Inferior parietal cortex (tissue), 1 donor: ENCODE measurements around the gene KCNMA1.
A peak's percentile ranks its signal among the peaks of the same experiment; 100 is the strongest.

Experiments
- DNase-seq: peaks from one replicate; pipeline ENCODE4 v3.0.0-alpha.2; 2016; ENCODE audit errors: extremely low spot score

The KCNMA1 gene

GRCh38 chr10:77455561-77455960 lies 182.0 kb downstream of the KCNMA1 start:
- DNase-seq = no peak

DNA sequence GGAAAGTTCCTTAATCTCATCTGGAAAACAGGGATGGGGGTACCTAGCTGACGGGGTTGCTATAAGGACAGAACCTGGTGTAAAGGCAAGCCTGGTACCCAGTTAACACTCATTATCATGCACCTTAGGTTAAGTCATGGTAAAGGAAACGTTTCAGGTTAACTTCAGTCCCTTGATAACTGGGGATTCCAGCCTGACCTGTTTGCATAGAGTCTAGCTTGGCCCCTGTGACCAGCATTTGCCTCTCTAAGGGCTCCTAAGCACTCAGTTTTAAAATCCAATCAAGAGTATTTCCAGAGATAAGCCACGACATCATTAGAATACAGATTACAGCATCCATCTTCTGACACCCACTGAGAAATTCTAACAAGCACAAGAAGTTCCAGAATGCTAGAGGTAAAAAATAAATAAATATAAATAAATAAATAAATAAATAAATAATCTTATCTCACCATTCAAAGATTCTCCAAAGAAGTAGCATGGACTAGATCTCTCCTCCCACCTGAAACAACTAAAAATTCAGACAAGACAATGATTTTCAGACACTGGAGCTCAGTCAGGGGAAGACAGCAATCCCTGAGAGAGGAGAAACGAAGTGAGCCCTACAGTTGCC lies 184.6 kb downstream of the KCNMA1 start:
- DNase-seq = no peak

GRCh38 chr10:77451886-77452285 lies 185.7 kb downstream of the KCNMA1 start:
- DNase-seq = no peak

DNA sequence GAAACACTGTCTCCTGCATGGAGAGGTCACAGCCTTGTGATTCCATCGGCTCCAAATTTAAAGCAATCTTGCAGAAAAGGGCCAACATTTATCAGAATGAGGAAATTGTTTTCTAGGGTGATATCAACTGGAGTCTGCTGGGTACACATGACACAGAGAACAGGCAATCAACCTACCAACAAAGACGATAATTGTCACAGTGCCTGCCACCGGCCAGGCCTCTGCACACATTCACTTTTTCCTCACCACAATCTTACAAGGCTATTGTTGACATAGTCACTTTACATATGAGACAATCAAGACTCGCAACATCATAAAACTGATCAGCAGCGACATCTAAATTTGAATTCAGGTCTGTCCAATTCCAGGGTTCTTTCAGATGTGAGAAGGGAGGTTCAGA lies 189.4 kb downstream of the KCNMA1 start:
- DNase-seq = peak; percentile 23

DNA sequence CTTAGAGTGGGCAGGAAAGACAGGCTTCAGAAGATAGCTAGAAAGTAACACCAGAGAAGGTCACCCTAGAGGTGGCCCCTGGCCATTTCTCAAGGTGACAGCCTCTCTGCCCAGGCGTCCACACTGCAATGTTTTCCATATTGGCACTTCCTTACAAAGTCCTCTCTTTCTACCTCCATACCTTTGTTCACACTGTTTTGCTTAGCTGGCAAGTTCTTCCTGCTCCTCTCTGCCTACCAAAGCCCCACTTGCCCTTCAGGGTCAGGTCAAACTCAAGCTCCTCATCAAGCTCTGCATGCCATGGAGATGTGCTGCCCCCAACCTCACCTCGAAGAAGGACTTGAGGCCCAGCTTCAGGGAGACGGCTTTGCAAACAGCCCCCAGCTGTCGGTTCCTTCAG lies 190.9 kb downstream of the KCNMA1 start:
- DNase-seq = no peak

GRCh38 chr10:77445547-77445946 lies 192.1 kb downstream of the KCNMA1 start:
- DNase-seq = no peak

DNA sequence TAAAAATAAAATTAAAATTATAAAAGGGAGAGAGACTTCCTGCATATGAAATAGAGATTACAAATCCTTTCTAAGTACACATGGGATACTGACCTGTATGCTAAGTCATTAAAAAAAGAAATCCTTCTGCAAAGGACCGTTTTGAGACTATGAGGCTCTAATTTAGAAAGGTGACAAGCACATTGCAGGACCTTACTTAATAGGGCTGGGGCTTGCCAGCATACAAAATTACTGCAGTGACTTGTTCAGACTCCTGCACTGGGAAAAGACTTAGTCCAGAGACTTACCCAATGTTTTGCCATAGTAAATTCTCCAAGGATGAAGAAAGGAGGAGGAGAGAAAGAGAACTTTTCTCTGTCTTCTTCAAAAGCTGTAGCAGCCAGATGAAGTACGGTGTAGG lies 193.6 kb downstream of the KCNMA1 start:
- no peak for DNase-seq

DNA sequence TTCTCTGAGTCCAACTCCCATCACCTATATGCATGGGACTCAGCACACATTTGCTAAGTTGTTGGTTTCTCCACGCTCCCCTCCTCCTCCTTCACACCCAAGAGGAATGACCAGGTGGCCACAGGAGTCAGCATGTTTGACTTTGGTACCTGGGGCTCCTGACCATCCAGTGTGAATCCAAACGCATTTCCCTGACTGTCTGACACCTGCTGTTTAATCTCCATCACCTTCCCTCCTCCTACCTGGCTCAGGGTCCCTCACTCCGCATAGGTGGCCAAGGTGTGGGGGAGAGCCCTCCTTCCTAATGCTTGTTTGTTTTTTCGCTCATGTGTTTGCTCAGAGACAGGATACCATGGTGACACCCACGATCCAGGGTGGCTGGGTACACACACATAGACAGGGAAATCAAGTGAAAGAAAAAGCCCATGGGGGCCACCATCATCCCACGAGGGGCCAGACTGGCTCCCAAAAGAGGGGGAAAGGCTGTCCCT lies 194.9 kb downstream of the KCNMA1 start:
- no peak for DNase-seq

DNA sequence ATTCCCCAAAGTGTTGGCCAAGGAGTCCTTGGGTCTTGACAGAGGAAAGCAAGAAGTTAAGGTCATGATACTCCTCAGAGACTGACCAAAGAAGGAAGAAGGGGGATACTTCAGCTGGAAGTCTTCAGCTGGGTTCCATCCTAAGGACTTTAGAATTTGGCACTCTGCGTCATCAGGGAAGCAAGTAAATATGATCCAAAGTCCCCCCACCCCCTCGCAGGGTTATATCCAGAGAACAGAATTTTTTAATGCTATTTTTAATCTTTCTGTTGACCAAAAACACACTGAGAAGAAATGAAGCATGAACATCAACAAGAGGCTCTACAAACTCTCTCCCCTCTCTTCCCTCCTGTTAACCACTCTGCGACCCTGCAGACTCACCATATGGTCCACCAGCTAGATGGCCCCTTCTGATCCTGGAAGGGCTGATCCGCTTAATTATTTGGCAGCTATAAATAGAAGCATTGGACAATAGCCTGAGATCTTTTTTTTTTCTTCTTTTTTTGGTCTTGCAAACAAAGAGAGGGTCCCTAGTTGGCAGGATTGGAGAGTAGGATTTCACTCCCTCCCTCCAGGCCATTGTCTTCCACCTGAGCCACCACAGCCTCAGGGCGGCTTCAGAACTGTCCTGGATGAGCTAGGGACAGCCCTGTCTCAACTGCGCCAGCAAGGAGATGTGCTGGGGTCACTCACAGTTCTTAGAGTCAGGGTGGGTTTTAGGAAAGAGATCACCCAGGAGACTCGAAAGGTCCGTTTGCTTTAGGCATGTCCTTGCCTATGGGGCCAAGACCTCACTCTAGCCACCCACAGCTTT lies 196.0 kb downstream of the KCNMA1 start:
- DNase-seq = no peak

DNA sequence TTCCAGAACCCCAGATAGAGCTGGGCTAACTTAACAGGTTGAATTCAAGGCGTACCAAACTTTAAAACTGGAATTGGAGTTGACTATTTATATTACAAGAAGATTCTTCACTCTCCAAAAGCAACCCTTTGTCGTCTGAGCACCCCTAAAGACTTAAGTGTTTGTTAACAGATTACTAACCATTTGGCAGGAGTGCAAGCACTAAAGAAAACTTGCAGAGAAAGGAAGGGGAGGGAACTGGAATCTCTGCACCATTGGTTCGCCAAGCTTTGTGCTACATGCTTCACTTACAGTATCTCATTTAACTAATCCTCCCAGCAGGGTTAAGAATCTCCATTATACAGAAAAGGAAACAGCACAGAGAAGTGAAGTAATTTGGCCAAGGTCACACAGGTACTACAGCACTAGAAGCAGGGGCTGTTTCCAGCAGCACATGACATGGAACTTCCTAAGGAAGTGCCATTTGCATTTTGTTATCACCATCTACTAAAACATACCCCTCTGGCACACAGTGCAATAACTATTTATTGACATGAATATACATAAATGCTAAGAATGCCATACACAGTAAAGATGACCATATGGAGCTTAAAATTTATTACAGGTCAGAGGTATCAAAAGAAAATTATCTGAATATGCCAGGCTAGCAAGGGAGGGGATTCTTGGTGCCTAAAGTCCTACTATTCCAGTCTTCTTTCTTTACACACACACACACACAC lies 201.2 kb downstream of the KCNMA1 start:
- DNase-seq = no peak

GRCh38 chr10:77433546-77433945 lies 204.1 kb downstream of the KCNMA1 start:
- DNase-seq = no peak

- no peak for DNase-seq
Observed at GRCh38 chr10:77431980-77432797, 205.4 kb downstream of the KCNMA1 start.

- DNase-seq = no peak
Observed at GRCh38 chr10:77431209-77431611, 206.4 kb downstream of the KCNMA1 start.

- no peak for DNase-seq
Observed at GRCh38 chr10:77430530-77430929, 207.1 kb downstream of the KCNMA1 start.

GRCh38 chr10:77428691-77429395 lies 208.8 kb downstream of the KCNMA1 start:
- no peak for DNase-seq

GRCh38 chr10:77424257-77424656 lies 213.4 kb downstream of the KCNMA1 start:
- DNase-seq = no peak

DNA sequence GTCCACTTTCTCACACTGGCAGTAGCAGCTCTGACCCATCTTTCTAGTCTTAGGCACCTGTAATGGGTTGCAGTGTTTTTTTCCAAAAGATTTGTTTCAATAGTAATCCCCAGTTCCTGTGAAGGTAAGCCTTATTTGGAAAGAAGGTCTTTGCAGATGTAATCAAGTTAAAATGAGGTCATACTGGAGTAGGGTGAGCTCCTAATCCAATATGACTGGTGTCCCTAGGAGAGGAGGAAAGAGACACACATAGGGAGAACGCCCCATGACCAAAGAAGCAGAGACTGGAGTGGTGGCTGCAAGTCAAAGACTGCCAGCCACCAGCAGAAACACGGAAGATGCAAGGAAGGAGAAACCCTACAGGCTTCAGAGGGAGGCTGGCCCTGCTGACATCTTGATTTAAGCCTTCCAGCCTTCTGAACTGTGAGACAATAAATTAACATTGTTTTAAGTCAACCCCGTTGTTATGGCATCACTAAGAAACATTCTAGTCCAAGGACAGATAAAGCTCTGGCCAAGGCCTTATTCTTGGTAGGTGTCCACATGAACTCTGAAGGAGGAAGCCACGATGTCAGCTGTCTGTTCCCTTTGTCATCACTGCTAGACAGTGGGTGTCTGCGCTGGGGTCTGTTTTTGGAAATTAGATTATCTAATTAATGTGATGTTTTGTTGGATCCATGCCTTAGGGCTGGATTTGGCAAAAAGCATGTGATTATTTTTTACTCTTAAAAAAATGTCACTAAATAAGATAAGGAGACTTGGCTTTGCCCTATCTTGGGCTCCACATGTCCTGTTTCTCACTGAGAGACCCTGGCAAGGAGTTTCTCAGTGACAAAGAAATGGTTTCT lies 214.9 kb downstream of the KCNMA1 start:
- no peak for DNase-seq

- no peak for DNase-seq
Observed at GRCh38 chr10:77421591-77421990, 216.0 kb downstream of the KCNMA1 start.

- DNase-seq = no peak
Observed at GRCh38 chr10:77420947-77421523, 216.6 kb downstream of the KCNMA1 start.

GRCh38 chr10:77419979-77420378 lies 217.6 kb downstream of the KCNMA1 start:
- no peak for DNase-seq
